ENCODE data around the gene OR6A2.
A peak's percentile ranks its signal among the peaks of the same experiment; 100 is the strongest.

DNA sequence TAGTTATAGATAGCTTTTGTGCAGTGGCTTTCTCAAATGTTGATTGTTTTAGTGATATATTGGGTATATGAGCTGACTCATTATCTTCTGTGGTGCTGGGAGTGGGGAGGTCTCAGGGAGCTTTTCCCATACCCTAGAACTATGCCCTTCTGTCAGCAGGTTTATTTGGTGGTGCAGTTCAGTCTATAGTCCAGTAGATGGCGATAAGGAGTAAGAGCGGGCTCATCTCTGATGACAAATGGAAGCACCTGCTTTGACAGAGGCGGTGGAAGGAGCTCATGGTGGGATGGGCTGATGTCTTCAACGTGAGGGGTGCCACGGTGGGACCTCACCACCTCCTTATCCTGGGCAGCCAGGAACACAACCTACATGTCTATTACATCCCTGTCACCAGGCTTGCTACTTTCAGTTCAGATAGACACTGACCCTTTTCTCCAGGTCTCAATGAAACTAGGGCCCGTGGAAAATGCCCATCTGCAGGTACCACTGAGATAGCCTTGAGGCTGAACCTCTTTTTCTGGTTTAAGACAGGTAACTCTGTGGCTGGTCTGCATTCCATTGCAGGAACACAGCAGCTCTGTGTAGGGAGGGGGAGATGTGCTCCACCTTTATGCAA, 13.0 kb upstream of the OR6A2 start:
- TF ChIP-seq, protein P1, sequence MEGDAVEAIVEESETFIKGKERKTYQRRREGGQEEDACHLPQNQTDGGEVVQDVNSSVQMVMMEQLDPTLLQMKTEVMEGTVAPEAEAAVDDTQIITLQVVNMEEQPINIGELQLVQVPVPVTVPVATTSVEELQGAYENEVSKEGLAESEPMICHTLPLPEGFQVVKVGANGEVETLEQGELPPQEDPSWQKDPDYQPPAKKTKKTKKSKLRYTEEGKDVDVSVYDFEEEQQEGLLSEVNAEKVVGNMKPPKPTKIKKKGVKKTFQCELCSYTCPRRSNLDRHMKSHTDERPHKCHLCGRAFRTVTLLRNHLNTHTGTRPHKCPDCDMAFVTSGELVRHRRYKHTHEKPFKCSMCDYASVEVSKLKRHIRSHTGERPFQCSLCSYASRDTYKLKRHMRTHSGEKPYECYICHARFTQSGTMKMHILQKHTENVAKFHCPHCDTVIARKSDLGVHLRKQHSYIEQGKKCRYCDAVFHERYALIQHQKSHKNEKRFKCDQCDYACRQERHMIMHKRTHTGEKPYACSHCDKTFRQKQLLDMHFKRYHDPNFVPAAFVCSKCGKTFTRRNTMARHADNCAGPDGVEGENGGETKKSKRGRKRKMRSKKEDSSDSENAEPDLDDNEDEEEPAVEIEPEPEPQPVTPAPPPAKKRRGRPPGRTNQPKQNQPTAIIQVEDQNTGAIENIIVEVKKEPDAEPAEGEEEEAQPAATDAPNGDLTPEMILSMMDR (conservative IDR thresholded peaks at IDR 0.05; ENCODE audit: low read depth, low read length) = peak; percentile 85
- TF ChIP-seq EZH2phosphoT487 (IDR thresholded peaks at IDR 0.05; ENCODE audit: borderline replicate concordance, low read length) = no peak
- no peak for TF ChIP-seq EZH2 (IDR thresholded peaks at IDR 0.05; ENCODE audit: low read length, unreplicated experiment)
